ENCODE data around the gene SAMD14. TPM values are rescaled to one million over a fixed set of nuclear protein-coding genes. Genes with fewer than 3 reads are reported as not detected.
A peak's percentile ranks its signal among the peaks of the same experiment; 100 is the strongest.

Gene SAMD14
- total and polyA plus RNA-seq, 10 of the 15 experiments (the other 5 are each of a cell fraction or from before 2014, with no cell fraction given), result 0.06 to 1.7 (median 0.25) TPM; not detected in 3

GRCh38 chr17:50177983-50178834 is 48.2 kb upstream of the SAMD14 start:
- Histone ChIP-seq H3K4me2 (ENCODE audit: control insufficient read depth, insufficient read depth) (no peak overlapping the region), H3K27ac (ENCODE audit: control insufficient read depth, insufficient read depth) (no peak overlapping the region), H3K4me3 (no peak overlapping the region), H4K20me1 (ENCODE audit: control insufficient read depth, insufficient read depth) (no peaks in the 10 kb centered on the region), H3K36me3 (ENCODE audit: control insufficient read depth in 2 of 2, insufficient read depth in 2 of 2, low read length in 1 of 2) (no peaks in the 10 kb centered on the region; a peak in 1 of 4 replicates), H3K27me3 (replicated peaks in 1 of 2; ENCODE audit: control insufficient read depth in 2 of 2, insufficient read depth in 2 of 2, low read length in 1 of 2) (no peaks in the 10 kb centered on the region), H3K9ac (ENCODE audit: control insufficient read depth, insufficient read depth, low read length) (no peak overlapping the region), H3K9me3 (replicated peaks; ENCODE audit: control insufficient read depth, insufficient read depth, low read length) (no peaks in the 10 kb centered on the region), H3K79me2 (ENCODE audit: control insufficient read depth, insufficient read depth, low read length) (no peaks in the 10 kb centered on the region), H3K4me1 (ENCODE audit: control insufficient read depth, insufficient read depth, low read length) (peaks cover 4% of the 10 kb centered on the region), H2AFZ (ENCODE audit: control insufficient read depth, low read depth, low read length) (peak overlapping the region; percentile 39)
- POLR2A ChIA-PET, result no interaction called here
- 18% methylated on average over 22 of the region's 22 CpGs for WGBS (ENCODE audit: insufficient coverage, insufficient replicate concordance, low lambda C conversion rate, missing lambda C conversion rate)
- SMC1A ChIA-PET (ENCODE audit: uncharacterized antibody, unreplicated experiment), result interaction anchor here (0.6 to 2.6 kb wide), 11 partner anchors 8 to 180 kb away, joined by 3 to 17 read pairs (median 3); no protein-coding TSS in a partner anchor
- intact Hi-C loops (cut with micrococcal nuclease; ENCODE audit: unreplicated experiment) (no loop called here), in situ Hi-C loops (cut with MboI) (no loop called here)
- FAIRE-seq (no peak), ATAC-seq (peak; percentile 96), DNase-seq (ENCODE audit: low read depth, low spot score) (no peak)
- CTCF ChIA-PET, result interaction anchor here (0.7 to 17.0 kb wide), 19 partner anchors 9 to 220 kb away, joined by 3 to 514 read pairs (median 4); partner anchors contain the start of gene TMEM92
- RAD21 ChIA-PET (ENCODE audit: unreplicated experiment), result interaction anchor here (0.7 to 2.4 kb wide), 8 partner anchors 9 to 114 kb away, joined by 3 to 16 read pairs (median 4); no protein-coding TSS in a partner anchor
- no TSS peak for BruUV-seq (replicated peaks)
- peak; percentile 61 to 69 (median 65) for TF ChIP-seq CTCF (IDR thresholded peaks at IDR 0.05 in 2 of 3, conservative IDR thresholded peaks at IDR 0.05 in 1 of 3; ENCODE audit: control insufficient read depth in 2 of 3, extremely low read depth in 1 of 3, insufficient read depth in 1 of 3, low read depth in 3 of 3, low read length in 3 of 3)
- no peak for TF ChIP-seq GABPA (IDR thresholded peaks at IDR 0.05; ENCODE audit: low read depth)
- TF ChIP-seq RELB (IDR thresholded peaks at IDR 0.05; ENCODE audit: low read depth), result no peak
- TF ChIP-seq IKZF1 (conservative IDR thresholded peaks at IDR 0.05), result 0 out of 2 replicates have a peak, but pooled peaks have one; percentile 38
- TF ChIP-seq USF1 (IDR thresholded peaks at IDR 0.05; ENCODE audit: borderline replicate concordance, extremely low read length, insufficient read depth, low read depth, low read length), result peak; percentile 21
- TF ChIP-seq RAD21 (IDR thresholded peaks at IDR 0.05; ENCODE audit: insufficient read depth, low read depth, low read length), result 0 out of 2 replicates have a peak, but pooled peaks have one; percentile 38
- no peak for TF ChIP-seq ZNF622 (IDR thresholded peaks at IDR 0.05)
- peak; percentile 39; the same call in 1 of the 2 replicates for TF ChIP-seq GATAD2B (conservative IDR thresholded peaks at IDR 0.05; ENCODE audit: low read depth)
- no peak for TF ChIP-seq CBX3 (IDR thresholded peaks at IDR 0.05; ENCODE audit: borderline replicate concordance, low read depth)
- no peak for TF ChIP-seq FOXM1 (IDR thresholded peaks at IDR 0.05; ENCODE audit: low read depth, low read length)
- TF ChIP-seq SMC3 (IDR thresholded peaks at IDR 0.05; ENCODE audit: borderline replicate concordance, low read length), result peak; percentile 15; the same call in 1 of the 2 replicates
- TF ChIP-seq HCFC1 (IDR thresholded peaks at IDR 0.05; ENCODE audit: low read length), result no peak
- TF ChIP-seq BHLHE40 (IDR thresholded peaks at IDR 0.05; ENCODE audit: borderline replicate concordance in 1 of 2, low read depth in 2 of 2, low read length in 1 of 2), result peak in 1 of 2 experiments; percentile 33; a peak in 2 of 4 replicates
- no peak for TF ChIP-seq EZH2 (IDR thresholded peaks at IDR 0.05; ENCODE audit: borderline replicate concordance, control insufficient read depth, low read depth, low read length)
- 0 out of 2 replicates have a peak, but pooled peaks have one; percentile 21 for TF ChIP-seq YY1 (IDR thresholded peaks at IDR 0.05; ENCODE audit: low read depth, low read length)

Measured in GM12878 (cell line).